DMS 273 (cell line): Measurements from ENCODE around the gene AHI1.
"Not testable (repeated sequence)": the region's sequence is repeated elsewhere in the genome, so short reads cannot be mapped to it uniquely, and the experiment has no call there.

Experiments used
- DNase-seq: peaks from one replicate; lab custom pipeline; 2025; ENCODE audit not compliant: unreplicated experiment; lab: John Stamatoyannopoulos, UW

Gene AHI1

GRCh38 chr6:135397172-135397952 is 100.2 kb downstream of the AHI1 start:
- no peak for DNase-seq

GRCh38 chr6:135395136-135395535 is 102.4 kb downstream of the AHI1 start:
- no peak for DNase-seq

- no peak for DNase-seq
Measured at GRCh38 chr6:135393289-135393688, 104.3 kb downstream of the AHI1 start.

DNA sequence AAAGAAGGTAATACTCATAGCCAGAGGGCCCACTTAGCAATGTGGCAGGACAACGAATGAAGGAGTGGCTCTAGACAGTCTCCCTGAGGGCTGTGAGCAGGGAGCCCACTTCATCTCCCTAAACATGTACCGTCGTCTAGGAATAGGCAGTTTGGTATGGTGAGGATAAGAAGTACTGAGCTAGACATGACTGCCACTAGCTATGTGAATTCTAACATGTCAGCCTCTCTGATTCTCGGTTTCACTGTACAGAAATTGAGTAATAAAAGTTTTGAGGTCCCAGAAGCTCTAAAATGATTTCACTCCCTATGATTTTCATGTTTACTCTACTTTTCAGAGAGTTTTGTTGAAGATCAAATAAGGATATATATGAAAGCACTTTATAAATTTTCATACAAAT is 107.1 kb downstream of the AHI1 start:
- DNase-seq, result no peak

DNA sequence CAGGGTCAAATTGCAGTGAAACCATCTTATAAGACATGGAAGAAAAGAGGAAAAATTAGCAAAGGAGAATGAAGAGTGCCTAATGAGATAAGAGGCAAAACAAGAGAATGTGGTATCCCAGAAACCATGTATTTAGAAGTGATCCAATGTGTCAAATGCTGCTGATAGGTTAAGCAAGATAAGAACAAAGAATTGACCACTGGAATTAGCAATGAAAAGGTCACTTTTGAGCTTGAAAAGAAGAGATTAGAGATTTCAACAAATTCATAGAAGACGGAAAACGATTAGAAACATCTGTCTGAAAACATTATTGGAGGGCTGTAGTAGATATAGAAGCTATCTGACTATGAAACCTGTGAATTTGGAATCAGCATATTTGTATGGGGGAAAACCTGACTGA is 112.2 kb downstream of the AHI1 start:
- no peak for DNase-seq

DNA sequence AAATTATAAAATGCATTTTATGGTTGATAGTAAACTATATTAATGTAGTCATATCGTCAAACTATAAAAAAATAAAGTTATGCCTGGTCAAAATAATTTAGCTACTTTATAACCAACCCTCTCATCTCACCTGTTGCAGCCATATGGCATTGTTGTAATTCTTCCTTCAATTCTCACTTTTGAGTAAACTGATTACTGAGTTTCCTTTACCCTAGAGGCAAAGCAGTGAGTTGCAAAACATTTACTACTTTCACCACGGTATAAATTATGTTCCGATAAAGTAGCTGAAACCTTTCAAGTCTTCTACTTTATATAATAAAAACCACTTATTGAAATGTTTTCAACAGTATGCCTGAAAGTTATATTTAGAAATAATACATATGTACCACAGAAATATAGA is 113.8 kb downstream of the AHI1 start:
- DNase-seq, result no peak

DNA sequence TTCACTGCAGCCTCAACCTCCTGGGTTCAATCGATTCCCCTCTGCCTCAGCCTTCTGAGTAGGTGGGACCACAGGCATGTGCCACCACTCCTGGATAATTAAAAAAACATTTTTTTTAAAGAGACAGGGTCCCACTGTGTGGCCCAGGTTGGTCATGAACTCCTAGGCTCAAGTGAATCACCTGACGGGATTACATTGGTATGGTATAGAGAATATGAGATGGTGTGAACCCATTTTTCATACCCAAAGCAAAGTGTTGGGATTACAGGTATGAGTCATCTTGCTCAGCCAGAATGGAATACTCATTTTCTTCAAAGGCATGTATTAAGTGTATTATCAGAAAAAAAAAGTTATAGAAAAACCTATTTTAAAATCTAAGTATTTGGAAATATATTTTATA is 114.2 kb downstream of the AHI1 start:
- DNase-seq, result no peak

- no peak for DNase-seq
Measured at GRCh38 chr6:135382182-135382628, 115.3 kb downstream of the AHI1 start.

DNA sequence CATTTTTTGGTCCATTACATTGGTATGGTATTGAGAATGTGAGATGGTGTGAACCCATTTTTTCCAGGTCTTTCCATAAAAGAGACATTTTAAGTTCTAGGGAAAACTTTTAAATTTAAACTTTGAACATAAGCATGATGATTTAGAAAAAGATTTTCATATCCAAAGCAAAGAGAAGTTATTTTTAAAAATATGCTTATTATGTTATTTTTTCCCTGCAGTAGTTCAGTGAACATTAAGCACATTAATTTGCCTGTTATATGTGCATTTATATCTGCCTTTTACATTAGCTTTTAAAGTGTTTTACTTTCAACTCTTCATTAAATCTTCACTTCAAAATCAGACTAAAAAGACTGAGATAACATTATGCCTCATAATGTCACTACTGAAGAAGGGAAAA is 116.7 kb downstream of the AHI1 start:
- no peak for DNase-seq

GRCh38 chr6:135379647-135380046 is 117.9 kb downstream of the AHI1 start:
- no peak for DNase-seq

DNA sequence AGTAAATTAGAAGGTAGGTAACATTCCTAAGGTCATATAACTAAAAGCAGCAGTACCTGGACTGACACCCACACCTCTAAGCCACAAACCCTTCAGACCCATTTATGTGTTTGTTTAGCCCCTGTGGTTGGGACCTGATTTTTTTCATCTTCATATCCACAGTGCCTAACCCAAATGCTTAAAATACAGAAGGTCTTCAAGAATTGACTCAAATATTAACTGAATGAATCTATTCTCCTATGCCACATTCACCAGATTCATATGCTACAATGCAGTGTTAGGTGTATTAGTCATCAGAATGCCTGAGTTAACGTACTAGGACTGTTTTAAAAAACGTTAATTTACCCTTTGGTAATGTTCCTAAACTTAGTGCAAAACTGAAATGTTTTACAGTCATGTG is 124.8 kb downstream of the AHI1 start:
- DNase-seq, result no peak

GRCh38 chr6:135363622-135364021 is 133.9 kb downstream of the AHI1 start:
- DNase-seq, result not testable (repeated sequence)

DNA sequence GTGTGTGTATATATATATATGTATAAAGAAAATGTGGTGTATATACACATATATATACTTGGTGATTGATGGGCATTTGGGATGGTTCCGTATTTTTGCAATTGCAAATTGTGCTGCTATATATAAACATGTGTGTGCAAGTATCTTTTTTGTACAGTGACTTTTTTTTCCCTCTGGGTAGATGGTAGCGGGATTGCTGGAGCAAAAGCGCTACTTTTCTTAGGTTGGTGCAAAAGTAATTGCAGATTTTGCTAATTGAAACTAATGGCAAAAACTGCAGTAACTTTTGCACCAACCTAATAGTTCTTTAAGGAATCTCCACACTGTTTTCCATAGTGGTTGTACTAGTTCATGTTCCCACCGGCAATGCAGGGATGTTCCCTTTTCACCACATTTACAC is 135.4 kb downstream of the AHI1 start:
- DNase-seq, result no peak

DNA sequence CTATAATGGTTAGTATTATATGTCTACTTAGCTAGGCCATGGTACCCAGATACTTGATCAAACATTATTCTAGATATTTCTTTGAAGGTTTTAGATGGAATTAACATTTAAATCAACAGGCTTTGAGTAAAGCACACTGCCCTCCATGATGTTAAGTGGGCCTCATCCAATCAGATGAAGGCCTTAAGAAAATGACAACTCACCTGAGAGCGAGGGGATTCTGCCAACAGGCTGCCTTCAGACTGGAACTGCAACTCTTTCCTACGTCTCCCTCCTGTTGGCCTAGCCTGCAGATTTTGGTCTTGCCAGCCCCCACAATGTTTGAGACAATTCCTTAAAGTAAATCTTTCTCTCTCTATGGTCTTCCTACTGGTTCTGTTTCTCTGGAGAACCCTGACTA is 137.3 kb downstream of the AHI1 start:
- DNase-seq, result no peak

DNA sequence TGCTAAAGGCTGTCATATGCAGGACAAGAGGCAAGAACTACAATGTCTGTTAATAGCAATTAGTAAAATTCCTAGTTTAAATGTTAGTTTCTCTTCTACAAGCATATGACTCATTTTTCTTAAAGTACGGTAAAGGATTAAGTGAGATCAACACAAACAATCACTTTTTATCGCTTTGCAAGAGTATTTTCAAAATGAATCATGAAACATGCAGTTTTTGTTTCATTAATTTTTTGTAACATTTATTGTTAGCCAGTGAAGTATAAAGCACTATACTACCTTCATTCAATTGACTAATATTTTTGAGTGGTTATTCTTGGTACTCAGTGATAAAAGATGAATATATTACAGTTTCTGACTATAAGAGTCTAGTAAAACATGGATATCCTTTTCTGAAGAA is 138.6 kb downstream of the AHI1 start:
- DNase-seq, result no peak

GRCh38 chr6:135358251-135358821 is 139.2 kb downstream of the AHI1 start:
- DNase-seq, result no peak

DNA sequence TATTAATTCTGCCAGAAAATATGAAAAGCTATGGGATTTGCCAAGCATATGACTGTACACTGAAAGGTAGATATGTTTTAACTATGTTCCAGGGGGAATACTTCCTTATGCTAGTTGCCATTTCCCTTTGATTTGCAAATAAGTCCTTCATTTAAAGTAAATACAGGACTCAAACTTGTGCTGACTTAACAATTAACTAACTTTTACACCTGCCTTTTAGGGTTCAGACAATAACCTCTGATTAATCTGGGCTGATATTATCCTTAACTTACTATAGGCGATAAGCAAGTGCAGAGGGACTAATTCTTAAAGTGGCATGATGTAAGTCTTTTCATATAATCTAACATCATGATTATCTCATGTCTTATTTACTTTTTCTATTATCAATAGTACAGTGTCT is 143.1 kb downstream of the AHI1 start:
- DNase-seq, result no peak

DNA sequence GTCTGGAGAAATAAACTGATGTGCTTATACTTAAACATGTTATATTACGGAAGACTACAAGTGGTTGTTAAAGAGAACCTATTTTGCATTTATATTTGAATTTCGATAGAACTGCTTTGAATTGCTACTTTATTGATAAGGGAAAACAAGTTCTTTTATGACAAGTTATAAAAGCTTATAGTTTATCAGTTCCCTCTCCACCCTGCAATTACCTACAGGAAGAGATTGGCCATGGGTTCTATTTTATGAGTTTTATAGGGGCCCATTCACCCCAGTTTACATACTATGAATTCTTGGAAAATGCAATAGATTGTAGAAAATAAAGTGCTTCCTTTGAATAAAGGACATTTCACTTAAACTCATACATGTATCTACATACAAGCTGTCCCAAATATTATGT is 144.4 kb downstream of the AHI1 start:
- no peak for DNase-seq

DNA sequence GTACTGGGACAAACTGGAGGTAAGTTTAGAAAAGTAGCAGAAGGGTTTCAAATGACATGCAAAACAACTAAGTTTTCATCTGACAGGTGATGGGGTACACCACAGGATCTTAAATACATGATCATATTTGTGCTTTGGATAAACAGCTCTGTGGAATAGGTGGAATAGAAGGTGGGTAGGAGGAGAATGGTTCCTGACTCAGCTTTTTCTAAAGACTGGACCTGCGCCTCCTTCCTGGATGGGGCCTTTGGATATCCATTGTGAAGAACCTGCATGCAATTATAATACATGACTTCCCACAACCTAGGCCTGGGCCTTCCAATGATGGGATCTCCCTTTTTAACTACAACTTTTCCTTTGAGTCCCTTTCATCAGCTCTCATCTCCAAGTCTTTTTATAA is 145.9 kb downstream of the AHI1 start:
- no peak for DNase-seq

DNA sequence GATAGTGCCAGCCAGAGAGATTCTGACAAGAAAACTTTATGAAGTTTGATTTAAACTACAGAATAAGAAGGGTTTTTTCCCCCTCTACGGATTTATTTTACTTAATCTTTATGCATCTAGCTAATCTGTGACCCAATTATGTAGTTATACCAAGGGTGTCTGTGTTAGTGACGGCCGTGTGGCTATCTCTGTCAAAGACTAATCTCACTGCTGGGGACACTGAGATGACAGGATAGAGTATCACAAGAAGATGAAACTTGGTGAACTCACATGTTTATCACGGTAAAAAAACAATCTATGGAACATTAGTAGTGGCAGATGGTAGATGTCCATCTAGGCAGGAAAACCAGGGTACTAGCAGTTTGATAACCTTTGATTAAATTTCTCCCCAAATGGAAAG is 149.7 kb downstream of the AHI1 start:
- DNase-seq, result no peak

DNA sequence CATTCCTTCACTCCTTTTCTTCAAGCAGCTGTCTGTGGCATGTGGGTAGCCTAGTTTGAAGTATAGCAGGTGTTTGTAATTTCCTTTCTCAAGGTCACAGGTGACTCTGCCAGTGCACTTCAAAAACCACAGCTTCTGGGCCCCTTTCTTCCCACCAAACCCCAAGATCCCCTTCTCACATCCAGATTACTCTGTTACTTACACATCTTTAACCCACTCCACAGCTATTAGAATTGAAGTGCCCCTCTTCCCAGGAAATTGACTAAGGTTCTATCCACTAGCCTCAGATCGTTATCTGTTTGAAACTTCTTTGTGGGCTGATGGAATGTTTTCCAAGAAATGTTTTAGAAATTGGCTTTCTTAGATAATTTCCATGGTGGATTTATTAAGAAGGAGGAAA is 150.8 kb downstream of the AHI1 start:
- DNase-seq, result no peak

GRCh38 chr6:135344526-135344925 is 153.0 kb downstream of the AHI1 start:
- DNase-seq, result no peak

DNA sequence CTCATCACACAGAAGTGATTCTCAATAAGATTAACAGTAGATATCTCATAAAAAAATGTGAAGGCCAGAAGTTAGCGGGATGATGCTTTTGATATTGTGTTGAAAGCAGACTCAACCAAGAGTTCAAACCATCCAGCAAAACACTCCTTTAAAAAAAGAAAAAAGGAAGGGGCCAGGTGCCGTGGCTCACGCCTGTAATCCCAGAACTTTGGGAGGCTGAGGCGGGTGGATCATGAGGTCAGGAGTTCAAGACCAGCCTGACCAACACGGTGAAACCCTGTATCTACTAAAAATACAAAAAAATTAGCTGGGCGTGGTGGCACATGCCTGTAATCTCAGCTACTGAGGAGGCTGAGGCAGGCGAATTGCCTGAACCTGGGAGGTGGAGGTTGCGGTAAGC is 157.6 kb downstream of the AHI1 start:
- DNase-seq, result not testable (repeated sequence)
